ENCODE measurements around the gene RD3L.
"Not testable (repeated sequence)": the region's sequence is repeated elsewhere in the genome, so short reads cannot be mapped to it uniquely, and the experiment has no call there.

The RD3L gene

GRCh38 chr14:103928011-103928890 lies 14.1 kb downstream of the RD3L start, which contains the start of gene TDRD9:
Gene TDRD9, plus strand, starts transcription at chr14:103928456. Its CDS starts 54 bp downstream, at chr14:103928510.
- DNase-seq (ENCODE audit: low read depth in 2 of 2): no peak

GRCh38 chr14:103927566-103927965 lies 14.8 kb downstream of the RD3L start:
- no peak for DNase-seq (ENCODE audit: low read depth in 2 of 2)

- DNase-seq (ENCODE audit: low read depth in 2 of 2): no peak
Measured at GRCh38 chr14:103925316-103925715, 17.0 kb downstream of the RD3L start.

- no peak for DNase-seq (ENCODE audit: low read depth in 2 of 2)
Measured at GRCh38 chr14:103923863-103924262, 18.5 kb downstream of the RD3L start.

- DNase-seq (ENCODE audit: low read depth in 2 of 2): not testable (repeated sequence)
Measured at GRCh38 chr14:103921855-103922200, 20.5 kb downstream of the RD3L start.

GRCh38 chr14:103920981-103921854 lies 21.1 kb downstream of the RD3L start:
- peak; percentile 90 to 92 for DNase-seq (ENCODE audit: low read depth in 2 of 2)

GRCh38 chr14:103916636-103917262 lies 25.6 kb downstream of the RD3L start:
- DNase-seq (ENCODE audit: low read depth in 2 of 2): no peak

GRCh38 chr14:103915616-103916015 lies 26.7 kb downstream of the RD3L start:
- DNase-seq (ENCODE audit: low read depth in 2 of 2): no peak

GRCh38 chr14:103910984-103911383 lies 31.3 kb downstream of the RD3L start:
- no peak for DNase-seq (ENCODE audit: low read depth in 2 of 2)

- peak; percentile 57 to 60 for DNase-seq (ENCODE audit: low read depth in 2 of 2)
Measured at GRCh38 chr14:103910262-103910935, 31.9 kb downstream of the RD3L start.

GRCh38 chr14:103909531-103910261 lies 32.6 kb downstream of the RD3L start:
- no peak for DNase-seq (ENCODE audit: low read depth in 2 of 2)

GRCh38 chr14:103908580-103908979 lies 33.7 kb downstream of the RD3L start:
- no peak for DNase-seq (ENCODE audit: low read depth in 2 of 2)

GRCh38 chr14:103905842-103906456 lies 36.4 kb downstream of the RD3L start:
- no peak for DNase-seq (ENCODE audit: low read depth in 2 of 2)

GRCh38 chr14:103904493-103905107 lies 37.7 kb downstream of the RD3L start:
- no peak for DNase-seq (ENCODE audit: low read depth in 2 of 2)

GRCh38 chr14:103899833-103900232 lies 42.5 kb downstream of the RD3L start:
- no peak for DNase-seq (ENCODE audit: low read depth in 2 of 2)

GRCh38 chr14:103899316-103899715 lies 43.0 kb downstream of the RD3L start:
- DNase-seq (ENCODE audit: low read depth in 2 of 2): no peak

- no peak for DNase-seq (ENCODE audit: low read depth in 2 of 2)
Measured at GRCh38 chr14:103898711-103899110, 43.6 kb downstream of the RD3L start.

GRCh38 chr14:103898204-103898603 lies 44.1 kb downstream of the RD3L start:
- no peak for DNase-seq (ENCODE audit: low read depth in 2 of 2)

GRCh38 chr14:103897075-103897947 lies 45.0 kb downstream of the RD3L start:
- no peak for DNase-seq (ENCODE audit: low read depth in 2 of 2)
